Central memory CD8-positive, alpha-beta T cell (primary cell): ENCODE data around the gene ACO2.

ENCODE experiments used
- ATAC-seq: fragments of 150-1000 bp; cut with Tn5 transposase; replicated peaks from 2 replicates; pipeline ENCODE4 v1.10.0; 2022; ENCODE audit warnings: mild to moderate bottlenecking, moderate FRiP score, moderate number of reproducible peaks; ENCODE audit not compliant: poor library complexity, severe bottlenecking; ENCODE audit errors: extremely low read depth
- DNase-seq, 2 donors: peaks; one replicate each; pipeline ENCODE4 v3.0.0; 2021; ENCODE audit warnings: low spot score in 2 of 2
- H3K27ac Mint-ChIP-seq: one replicate; pipeline ENCODE4 v1.8.0; 2022; ENCODE audit warnings: low read depth, mild to moderate bottlenecking, moderate library complexity, mixed read lengths
- H3K27me3 Mint-ChIP-seq: one replicate; pipeline ENCODE4 v1.8.0; 2022; ENCODE audit warnings: mixed read lengths
- H3K36me3 Mint-ChIP-seq: one replicate; pipeline ENCODE4 v1.8.0; 2022; ENCODE audit warnings: mild to moderate bottlenecking, moderate library complexity, mixed read lengths; ENCODE audit not compliant: insufficient read depth
- H3K4me1 Mint-ChIP-seq: one replicate; pipeline ENCODE4 v1.8.0; 2022; ENCODE audit warnings: mixed read lengths
- H3K4me3 Mint-ChIP-seq: one replicate; pipeline ENCODE4 v1.8.0; 2022; ENCODE audit warnings: mild to moderate bottlenecking, moderate library complexity, mixed read lengths
- H3K9me3 Mint-ChIP-seq: one replicate; pipeline ENCODE4 v1.8.0; 2022; ENCODE audit warnings: mixed read lengths

Gene ACO2

GRCh38 chr22:41535244-41535643, 66.3 kb downstream of the ACO2 start:
- H3K36me3 Mint-ChIP-seq: peaks cover 16% of the 10 kb centered on the region
- ATAC-seq (no peak), DNase-seq (no peak)
- peaks cover 4% of the 10 kb centered on the region for H3K4me1 Mint-ChIP-seq
- H3K4me3 Mint-ChIP-seq: no peak overlapping the region
- H3K27me3 Mint-ChIP-seq: no peaks in the 10 kb centered on the region
- no peaks in the 10 kb centered on the region for H3K9me3 Mint-ChIP-seq
- peak overlapping the region; percentile 78 for H3K27ac Mint-ChIP-seq

GRCh38 chr22:41537203-41537602, 68.3 kb downstream of the ACO2 start:
- Mint-ChIP-seq H3K27me3 (no peaks in the 10 kb centered on the region), H3K36me3 (peaks cover 18% of the 10 kb centered on the region), H3K4me1 (peaks cover 13% of the 10 kb centered on the region), H3K4me3 (no peak overlapping the region), H3K27ac (no peak overlapping the region), H3K9me3 (no peaks in the 10 kb centered on the region)
- ATAC-seq (no peak), DNase-seq (no peak)

GRCh38 chr22:41538583-41538982, 69.7 kb downstream of the ACO2 start:
- peaks cover 12% of the 10 kb centered on the region for H3K36me3 Mint-ChIP-seq
- H3K27me3 Mint-ChIP-seq: no peaks in the 10 kb centered on the region
- DNase-seq (no peak), ATAC-seq (no peak)
- no peak overlapping the region for H3K4me3 Mint-ChIP-seq
- peaks cover 24% of the 10 kb centered on the region for H3K4me1 Mint-ChIP-seq
- no peaks in the 10 kb centered on the region for H3K9me3 Mint-ChIP-seq
- no peak overlapping the region for H3K27ac Mint-ChIP-seq

GRCh38 chr22:41539146-41540005, 70.5 kb downstream of the ACO2 start:
- no peak overlapping the region for H3K27ac Mint-ChIP-seq
- ATAC-seq (no peak), DNase-seq (no peak)
- H3K36me3 Mint-ChIP-seq: peaks cover 16% of the 10 kb centered on the region
- peaks cover 32% of the 10 kb centered on the region for H3K4me1 Mint-ChIP-seq
- no peaks in the 10 kb centered on the region for H3K27me3 Mint-ChIP-seq
- no peaks in the 10 kb centered on the region for H3K9me3 Mint-ChIP-seq
- no peak overlapping the region for H3K4me3 Mint-ChIP-seq

GRCh38 chr22:41540006-41540315, 71.0 kb downstream of the ACO2 start:
- no peak for DNase-seq
- Mint-ChIP-seq H3K27ac (no peak overlapping the region), H3K4me3 (no peak overlapping the region), H3K4me1 (peaks cover 38% of the 10 kb centered on the region), H3K36me3 (peaks cover 20% of the 10 kb centered on the region), H3K9me3 (no peaks in the 10 kb centered on the region), H3K27me3 (no peaks in the 10 kb centered on the region)
- no peak for ATAC-seq

- peaks cover 20% of the 10 kb centered on the region for H3K36me3 Mint-ChIP-seq
- no peak overlapping the region for H3K4me3 Mint-ChIP-seq
- no peak for ATAC-seq
- H3K27me3 Mint-ChIP-seq: no peaks in the 10 kb centered on the region
- DNase-seq: no peak
- H3K9me3 Mint-ChIP-seq: no peaks in the 10 kb centered on the region
- peaks cover 37% of the 10 kb centered on the region for H3K4me1 Mint-ChIP-seq
- H3K27ac Mint-ChIP-seq: no peak overlapping the region
Observed at GRCh38 chr22:41540365-41540764, 71.4 kb downstream of the ACO2 start.

- DNase-seq (no peak), ATAC-seq (no peak)
- peaks cover 20% of the 10 kb centered on the region for H3K36me3 Mint-ChIP-seq
- no peaks in the 10 kb centered on the region for H3K27me3 Mint-ChIP-seq
- peaks cover 37% of the 10 kb centered on the region for H3K4me1 Mint-ChIP-seq
- H3K4me3 Mint-ChIP-seq: no peak overlapping the region
- no peaks in the 10 kb centered on the region for H3K9me3 Mint-ChIP-seq
- peak overlapping the region; percentile 5 for H3K27ac Mint-ChIP-seq
Observed at GRCh38 chr22:41541484-41541883, 72.6 kb downstream of the ACO2 start.

GRCh38 chr22:41542224-41542623, 73.3 kb downstream of the ACO2 start:
- Mint-ChIP-seq H3K36me3 (peaks cover 17% of the 10 kb centered on the region), H3K27me3 (no peaks in the 10 kb centered on the region), H3K4me3 (peak overlapping the region; percentile 92), H3K27ac (no peak overlapping the region), H3K4me1 (peaks cover 37% of the 10 kb centered on the region), H3K9me3 (no peaks in the 10 kb centered on the region)
- ATAC-seq: no peak
- DNase-seq: no peak

GRCh38 chr22:41543854-41544670, 75.1 kb downstream of the ACO2 start, which contains the start of gene POLR3H:
TSS of gene POLR3H (minus strand) at chr22:41544470. CDS start at chr22:41544101, 369 bp downstream.
- ATAC-seq (peak; percentile 96), DNase-seq (peak; percentile 82 to 92)
- Mint-ChIP-seq H3K9me3 (no peaks in the 10 kb centered on the region), H3K36me3 (peaks cover 14% of the 10 kb centered on the region), H3K27ac (peak within 1 kb of the TSS; percentile 90), H3K4me1 (peaks cover 37% of the 10 kb centered on the region), H3K27me3 (no peaks in the 10 kb centered on the region), H3K4me3 (peak within 1 kb of the TSS; percentile 92)

- peaks cover 17% of the 10 kb centered on the region for H3K36me3 Mint-ChIP-seq
- H3K4me1 Mint-ChIP-seq: peaks cover 37% of the 10 kb centered on the region
- peak; percentile 23 for ATAC-seq
- H3K27ac Mint-ChIP-seq: peak overlapping the region; percentile 90
- no peak for DNase-seq
- H3K4me3 Mint-ChIP-seq: peak overlapping the region; percentile 92
- H3K27me3 Mint-ChIP-seq: no peaks in the 10 kb centered on the region
- no peaks in the 10 kb centered on the region for H3K9me3 Mint-ChIP-seq
Observed at GRCh38 chr22:41544671-41545476, 76.0 kb downstream of the ACO2 start.

- no peaks in the 10 kb centered on the region for H3K9me3 Mint-ChIP-seq
- no peak overlapping the region for H3K27ac Mint-ChIP-seq
- ATAC-seq (no peak), DNase-seq (no peak)
- H3K4me1 Mint-ChIP-seq: peaks cover 15% of the 10 kb centered on the region
- peaks cover 10% of the 10 kb centered on the region for H3K27me3 Mint-ChIP-seq
- H3K36me3 Mint-ChIP-seq: peaks cover 13% of the 10 kb centered on the region
- H3K4me3 Mint-ChIP-seq: no peak overlapping the region
Observed at GRCh38 chr22:41548830-41549211, 79.9 kb downstream of the ACO2 start.

- no peak for DNase-seq
- H3K4me1 Mint-ChIP-seq: no peaks in the 10 kb centered on the region
- no peaks in the 10 kb centered on the region for H3K9me3 Mint-ChIP-seq
- no peak overlapping the region for H3K4me3 Mint-ChIP-seq
- no peak for ATAC-seq
- H3K27ac Mint-ChIP-seq: no peak overlapping the region
- peaks cover 6% of the 10 kb centered on the region for H3K36me3 Mint-ChIP-seq
- H3K27me3 Mint-ChIP-seq: peaks cover 14% of the 10 kb centered on the region
Observed at GRCh38 chr22:41550952-41551491, 82.1 kb downstream of the ACO2 start.
